ENCODE data around the gene ADIPOR1. TPM values are rescaled to one million over a fixed set of nuclear protein-coding genes. Genes with fewer than 3 reads are reported as not detected.

The ADIPOR1 gene
- total RNA-seq, 4 donors from 2014 or later, result 68.6 to 95.1 (median 80.1) TPM

- DNase-seq (ENCODE audit: low spot score in 2 of 2), result no peak
- TF ChIP-seq POLR2A (IDR thresholded peaks at IDR 0.05), result no peak
- no peak for TF ChIP-seq CTCF (IDR thresholded peaks at IDR 0.05)
- Histone ChIP-seq H3K4me3 (no peak overlapping the region), H3K27ac (no peak overlapping the region), H3K4me1 (no peaks in the 10 kb centered on the region), H3K36me3 (peaks cover 0 to 90% (median 2%) of the 10 kb centered on the region in 3 donors), H3K27me3 (no peaks in the 10 kb centered on the region), H3K9me3 (no peaks in the 10 kb centered on the region)
- WGBS, 2 donors, result 90 to 96% methylated on average over 4 of the region's 4 CpGs
Observed at GRCh38 chr1:202901555-202901954, 56.6 kb downstream of the ADIPOR1 start.

DNA sequence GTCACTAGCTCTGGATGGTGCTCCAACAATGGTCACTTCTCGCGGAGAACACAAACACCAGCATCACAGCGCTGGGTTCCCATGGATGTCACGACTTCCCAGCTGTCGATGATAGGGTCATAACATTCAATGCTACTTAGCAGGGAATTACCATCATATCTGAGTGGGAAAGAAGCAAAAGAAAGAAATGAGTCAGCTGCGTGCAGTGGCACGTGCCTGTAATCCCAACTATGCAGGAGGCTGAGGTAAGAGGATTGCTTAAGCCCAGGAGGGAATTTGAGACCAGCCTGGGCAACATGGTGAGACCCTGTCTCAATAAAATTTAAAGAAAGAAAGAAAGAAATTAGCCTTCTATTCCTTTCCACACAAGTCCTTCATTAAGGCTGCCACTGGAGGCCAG is 65.6 kb downstream of the ADIPOR1 start:
- Histone ChIP-seq H3K9me3 (no peaks in the 10 kb centered on the region), H3K4me3 (no peak overlapping the region), H3K27ac (no peak overlapping the region), H3K36me3 (peaks cover 0 to 61% (median 3%) of the 10 kb centered on the region in 3 donors), H3K4me1 (peaks cover 0 to 15% (median 2%) of the 10 kb centered on the region in 4 donors), H3K27me3 (no peaks in the 10 kb centered on the region)
- 97% methylated on average over 7 of the region's 7 CpGs for WGBS, 2 donors
- TF ChIP-seq POLR2A (IDR thresholded peaks at IDR 0.05), result no peak
- no peak for TF ChIP-seq EP300 (IDR thresholded peaks at IDR 0.05)
- no peak for TF ChIP-seq CTCF (IDR thresholded peaks at IDR 0.05)
- no peak for DNase-seq (ENCODE audit: low spot score in 2 of 2)

Small RNA genes within 50 kb of the gene (small RNA-seq; reads per million reads assigned to genes)
- not detected for gene RF00019

Other genes with a start within 250 kb of the ADIPOR1 start
- under 1 TPM in 1 of 4 donors, not detected in 3; under 0.01 TPM for gene SYT2, start 247.9 kb downstream of the ADIPOR1 start, total RNA-seq
- 10 to 100 TPM; 39.8 to 61.5 (median 41.2) TPM for gene KDM5B, start 149.9 kb downstream of the ADIPOR1 start, total RNA-seq
- gene PCAT6, start 147.4 kb downstream of the ADIPOR1 start, total RNA-seq, result not detected
- gene RABIF, start 69.2 kb downstream of the ADIPOR1 start, total RNA-seq, result 1 to 10 TPM; 2.9 to 4.5 (median 3.2) TPM
- 10 to 100 TPM; 15.3 to 23.4 (median 20.8) TPM for gene KLHL12, start 31.1 kb downstream of the ADIPOR1 start, total RNA-seq
- gene CYB5R1, start 8.9 kb upstream of the ADIPOR1 start, total RNA-seq, result 10 to 100 TPM; 36.6 to 48.9 (median 42.2) TPM
- 10 to 100 TPM; 64.3 to 80.6 (median 74.7) TPM for gene TMEM183A, start 49.1 kb upstream of the ADIPOR1 start, total RNA-seq
- 10 to 100 TPM in 1 of 4 donors, under 1 TPM in 3; under 0.01 to 24.6 (median 0.30) TPM for gene PPFIA4, start 68.2 kb upstream of the ADIPOR1 start, total RNA-seq
- gene MYOG, start 127.7 kb upstream of the ADIPOR1 start, total RNA-seq, result not detected
- gene ADORA1, start 169.4 kb upstream of the ADIPOR1 start, total RNA-seq, result 1 to 10 TPM in 2 of 4 donors, under 1 TPM in 2; 0.30 to 2.2 (median 0.96) TPM
- gene MYBPH, start 217.5 kb upstream of the ADIPOR1 start, total RNA-seq, result not detected
- gene CHI3L1, start 228.4 kb upstream of the ADIPOR1 start, total RNA-seq, result 100 to 1,000 TPM in 1 of 4 donors, 10 to 100 TPM in 1, 1 to 10 TPM in 1, not detected in 1; 5.0 to 150 (median 18.8) TPM